ENCODE measurements around the gene SLC35E2B. TPM values are rescaled to one million over a fixed set of nuclear protein-coding genes. Genes with fewer than 3 reads are reported as not detected.

Gene SLC35E2B
- total RNA-seq, 3 donors from 2014 or later, result 32.4 to 75.2 (median 73.8) TPM

DNA sequence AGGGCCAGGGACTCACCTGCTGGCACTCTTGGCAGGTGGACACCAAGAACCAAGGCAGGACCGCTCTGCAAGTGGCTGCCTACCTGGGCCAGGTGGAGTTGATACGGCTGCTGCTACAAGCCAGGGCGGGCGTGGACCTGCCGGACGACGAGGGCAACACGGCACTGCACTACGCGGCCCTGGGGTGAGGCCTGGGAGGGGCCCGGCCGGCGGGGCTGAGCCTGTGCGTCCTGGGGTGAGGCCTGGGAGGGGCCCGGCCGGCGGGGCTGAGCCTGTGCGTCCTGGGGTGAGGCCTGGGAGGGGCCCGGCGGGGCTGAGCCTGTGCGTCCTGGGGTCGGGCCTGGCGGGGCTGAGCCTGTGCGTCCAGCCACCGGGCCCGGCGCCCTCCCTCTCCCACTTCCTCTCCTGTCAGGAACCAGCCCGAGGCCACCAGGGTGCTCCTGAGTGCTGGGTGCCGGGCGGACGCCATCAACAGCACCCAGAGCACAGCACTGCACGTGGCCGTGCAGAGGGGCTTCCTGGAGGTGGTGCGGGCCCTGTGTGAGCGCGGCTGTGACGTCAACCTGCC, 65.2 kb downstream of the SLC35E2B start:
- TF ChIP-seq CTCF (IDR thresholded peaks at IDR 0.05), result no peak
- peak; percentile 88 to 92 (median 88) for DNase-seq
- Histone ChIP-seq H3K9me3 (no peaks in the 10 kb centered on the region), H3K36me3 (ENCODE audit: low read depth) (no peaks in the 10 kb centered on the region), H3K4me3 (no peak overlapping the region), H3K4me1 (ENCODE audit: low read depth) (peaks cover 19% of the 10 kb centered on the region)
- intact Hi-C loops (cut with DNase I, micrococcal nuclease), result no loop called here
- ATAC-seq, result peak; percentile 76

DNA sequence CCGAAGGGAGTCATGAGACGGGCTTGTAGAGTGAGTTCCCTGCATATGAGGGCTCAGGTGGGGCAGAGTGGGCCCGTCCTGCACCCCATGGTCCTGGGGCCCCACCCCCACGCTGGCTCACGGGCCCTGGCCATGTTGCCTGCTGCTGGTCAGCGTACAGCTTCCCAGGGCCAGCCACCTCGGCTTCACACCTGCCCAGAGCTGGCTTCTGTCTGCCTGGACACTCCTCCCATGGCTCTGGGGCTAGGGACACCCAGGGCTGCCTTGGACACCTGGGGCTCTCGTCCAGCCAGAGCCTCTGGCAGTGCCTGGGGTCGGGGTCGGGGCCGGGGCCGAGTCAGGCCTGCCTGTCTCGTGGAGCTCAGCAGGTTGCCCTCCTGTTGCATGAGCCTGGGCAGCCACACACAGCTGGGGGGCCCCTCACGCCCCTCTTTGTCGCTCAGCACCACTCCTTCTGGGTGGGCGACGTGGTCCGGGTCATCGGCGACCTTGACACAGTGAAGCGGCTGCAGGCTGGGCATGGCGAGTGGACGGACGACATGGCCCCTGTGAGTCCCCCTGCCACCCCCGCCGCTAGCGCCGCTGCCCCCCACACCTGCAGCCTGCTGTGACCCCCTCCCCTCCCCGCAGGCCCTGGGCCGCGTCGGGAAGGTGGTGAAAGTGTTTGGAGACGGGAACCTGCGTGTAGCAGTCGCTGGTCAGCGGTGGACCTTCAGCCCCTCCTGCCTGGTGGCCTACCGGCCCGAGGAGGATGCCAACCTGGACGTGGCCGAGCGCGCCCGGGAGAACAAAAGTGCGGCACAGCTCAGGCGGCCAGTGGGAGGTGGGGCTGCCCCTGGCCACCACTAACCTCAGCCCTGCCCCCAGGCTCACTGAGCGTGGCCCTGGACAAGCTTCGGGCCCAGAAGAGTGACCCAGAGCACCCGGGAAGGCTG, 66.1 kb downstream of the SLC35E2B start:
- H3K36me3 ChIP-seq (ENCODE audit: low read depth), result no peaks in the 10 kb centered on the region
- peaks cover 12% of the 10 kb centered on the region for H3K4me1 ChIP-seq (ENCODE audit: low read depth)
- TF ChIP-seq CTCF (IDR thresholded peaks at IDR 0.05), result no peak
- intact Hi-C loops (cut with DNase I, micrococcal nuclease), result no loop called here
- H3K9me3 ChIP-seq, result no peaks in the 10 kb centered on the region
- DNase-seq (peak in 2 of 3 donors; percentile 54 to 61), ATAC-seq (no peak)
- H3K4me3 ChIP-seq, result no peak overlapping the region

- Histone ChIP-seq H3K4me1 (ENCODE audit: low read depth) (peaks cover 10% of the 10 kb centered on the region), H3K4me3 (no peak overlapping the region), H3K36me3 (ENCODE audit: low read depth) (no peaks in the 10 kb centered on the region), H3K9me3 (no peaks in the 10 kb centered on the region)
- intact Hi-C loops (cut with DNase I, micrococcal nuclease), result no loop called here
- no peak for ATAC-seq
- peak in 1 of 3 donors; percentile 43 for DNase-seq
- no peak for TF ChIP-seq CTCF (IDR thresholded peaks at IDR 0.05)
Measured at GRCh38 chr1:1625824-1626206, 66.8 kb downstream of the SLC35E2B start.

DNA sequence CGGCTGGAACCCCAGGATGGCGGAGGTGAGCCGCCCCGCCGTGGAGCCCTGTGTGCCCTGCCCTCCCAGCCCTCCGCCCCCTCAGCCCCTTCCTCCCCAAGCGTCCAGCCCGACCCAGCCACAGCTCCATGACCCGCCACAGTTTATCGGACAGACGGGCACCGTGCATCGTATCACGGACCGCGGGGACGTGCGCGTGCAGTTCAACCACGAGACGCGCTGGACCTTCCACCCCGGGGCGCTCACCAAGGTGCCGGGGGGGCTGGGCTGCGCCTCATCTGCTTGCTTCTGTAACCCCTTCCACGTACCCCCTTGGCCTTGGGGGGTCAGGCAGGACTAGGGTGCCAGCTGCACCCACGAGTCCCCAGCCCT, 67.2 kb downstream of the SLC35E2B start:
- H3K4me3 ChIP-seq, result no peak overlapping the region
- ATAC-seq (no peak), DNase-seq (peak in 1 of 3 donors; percentile 57)
- intact Hi-C loops (cut with DNase I, micrococcal nuclease), result no loop called here
- TF ChIP-seq CTCF (IDR thresholded peaks at IDR 0.05), result no peak
- H3K9me3 ChIP-seq, result no peaks in the 10 kb centered on the region
- no peaks in the 10 kb centered on the region for H3K36me3 ChIP-seq (ENCODE audit: low read depth)
- peaks cover 10% of the 10 kb centered on the region for H3K4me1 ChIP-seq (ENCODE audit: low read depth)

- no peak for TF ChIP-seq CTCF (IDR thresholded peaks at IDR 0.05)
- peaks cover 10% of the 10 kb centered on the region for H3K4me1 ChIP-seq (ENCODE audit: low read depth)
- H3K4me3 ChIP-seq, result no peak overlapping the region
- intact Hi-C loops (cut with DNase I, micrococcal nuclease), result no loop called here
- ATAC-seq, result no peak
- H3K36me3 ChIP-seq (ENCODE audit: low read depth), result no peaks in the 10 kb centered on the region
- peak in 1 of 3 donors; percentile 55 for DNase-seq
- no peaks in the 10 kb centered on the region for H3K9me3 ChIP-seq
Measured at GRCh38 chr1:1624443-1625403, 67.9 kb downstream of the SLC35E2B start.

Data from mucosa of descending colon (tissue), 3 donors.